HG03139 (cell line): ENCODE measurements around the gene FRA10AC1.

Experiments used
- ATAC-seq: cut with Tn5 transposase; IDR thresholded peaks from one replicate; pipeline ENCODE4 v1.9.1; 2021; ENCODE audit not compliant: unreplicated experiment

FRA10AC1 gene

DNA sequence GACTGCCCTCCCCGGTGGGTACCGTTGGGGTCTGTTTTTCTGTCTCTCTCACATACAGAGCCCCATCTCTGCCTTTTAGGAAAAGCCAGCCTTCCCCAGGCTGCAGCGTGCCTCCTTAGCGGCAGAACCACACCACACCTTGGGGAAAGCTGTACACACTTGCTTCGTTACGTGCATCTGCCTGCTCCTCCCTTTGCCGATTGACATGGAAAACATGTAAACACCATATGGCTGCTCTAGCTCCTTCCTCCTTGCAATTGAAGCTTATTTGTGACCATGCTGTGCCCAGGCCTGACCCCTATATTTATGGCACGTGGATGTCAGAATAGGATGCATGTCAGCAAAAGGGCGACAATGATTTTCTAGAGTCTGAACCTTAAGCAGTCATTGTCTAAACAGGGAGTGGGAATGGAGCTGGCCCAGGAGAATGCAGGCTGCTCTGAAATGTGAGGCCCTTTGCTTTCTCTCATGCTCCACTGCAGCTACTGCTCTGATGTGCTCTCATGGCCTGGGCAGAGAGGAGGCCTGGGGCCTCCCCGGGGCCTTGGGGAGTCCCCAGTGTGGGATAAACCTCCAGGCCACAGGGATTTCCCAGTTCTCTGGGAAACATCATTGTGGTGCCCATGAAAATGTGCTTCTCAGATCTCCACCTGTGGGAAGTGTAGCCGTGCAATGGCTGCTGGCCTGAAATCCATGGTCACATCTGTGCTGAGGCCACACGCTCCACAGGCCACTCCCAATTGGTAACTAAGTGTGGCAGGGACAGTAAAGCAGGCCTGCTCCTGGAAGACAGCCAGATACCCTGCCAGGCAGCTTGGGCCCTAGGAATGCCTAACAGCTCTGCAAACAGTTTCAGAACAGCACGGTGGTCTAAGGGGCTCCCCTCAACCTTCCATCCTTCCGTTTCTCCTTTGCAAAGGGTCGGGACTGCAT lies 71.5 kb downstream of the FRA10AC1 start:
- ATAC-seq = no peak

GRCh38 chr10:93629647-93630305 lies 72.6 kb downstream of the FRA10AC1 start:
- ATAC-seq = no peak

- no peak for ATAC-seq
Observed at GRCh38 chr10:93628858-93629257, 73.5 kb downstream of the FRA10AC1 start.

DNA sequence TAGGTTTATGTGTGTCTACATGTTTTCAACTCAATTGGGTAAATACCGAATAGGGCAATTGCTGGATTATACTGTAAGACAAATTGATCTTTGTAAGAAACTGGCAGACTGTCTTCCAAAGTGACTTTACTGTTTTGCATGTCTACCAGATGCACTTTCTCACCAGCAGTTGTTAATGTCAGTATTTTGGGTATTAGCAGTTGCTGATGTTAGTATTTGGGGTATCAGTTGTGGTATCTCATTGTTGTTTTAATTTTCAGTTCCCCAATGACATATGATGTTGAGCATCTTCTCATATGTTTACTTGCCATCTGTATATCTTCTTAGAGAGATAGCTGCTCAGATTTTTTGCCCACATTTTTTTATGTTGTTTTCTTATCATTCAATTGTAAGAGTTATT lies 79.5 kb downstream of the FRA10AC1 start:
- ATAC-seq = no peak

DNA sequence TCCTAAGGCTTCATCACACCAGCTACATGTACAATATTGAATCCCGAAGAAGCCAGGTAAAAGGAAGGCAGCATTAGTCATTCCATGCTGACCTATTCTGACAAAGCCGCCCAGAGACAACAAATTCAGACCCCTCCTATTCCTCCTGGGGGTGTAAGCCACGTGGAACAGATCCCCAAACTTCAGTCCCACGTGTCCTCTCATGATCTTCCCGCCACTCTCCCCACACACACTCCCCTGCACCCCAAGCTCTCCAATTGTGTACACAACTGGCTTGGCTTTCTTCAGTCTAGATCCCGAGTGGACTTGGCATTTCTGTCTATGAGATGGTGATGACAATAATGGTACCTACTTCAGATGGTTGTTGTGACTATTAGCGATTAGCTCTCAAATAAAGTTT lies 81.5 kb downstream of the FRA10AC1 start:
- ATAC-seq = no peak
